Naive thymus-derived CD4-positive, alpha-beta T cell (primary cell): ENCODE measurements around the gene CAPN9. TPM values are rescaled to one million over a fixed set of nuclear protein-coding genes. Genes with fewer than 3 reads are reported as not detected.

ENCODE experiments used
- ATAC-seq: fragments of 150-1000 bp; cut with Tn5 transposase; 2 replicates; pipeline ENCODE4 v1.10.0; 2021; ENCODE audit warnings: mild to moderate bottlenecking, moderate library complexity
- CTCF ChIA-PET: fragments of 350-600 bp; sonication (Branson Sonifier 250); formaldehyde crosslinking; loops from one replicate; lab custom pipeline; 2021; ENCODE audit warnings: antibody characterized with exemption; lab: Charles Lee
- POLR2A ChIA-PET: fragments of 350-600 bp; sonication (Branson Sonifier 250); formaldehyde crosslinking; loops from one replicate; lab custom pipeline; 2021; ENCODE audit warnings: antibody characterized with exemption, inconsistent platforms; lab: Charles Lee
- DNase-seq, 9 donors: peaks; one replicate each; pipeline versions ENCODE4 v3.0.0 to v3.0.0-alpha.2; 2020 to 2022; ENCODE audit warnings: mixed read lengths in 1 of 9
- H3K27ac ChIP-seq: one replicate; pipeline ENCODE4 v1.7.0; 2013; ENCODE audit warnings: mild to moderate bottlenecking, low read depth, low read length, moderate library complexity
- H3K27me3 ChIP-seq, 2 donors: one replicate each; pipeline ENCODE4 v1.7.0; 2013; ENCODE audit warnings: low read length in 2 of 2, mild to moderate bottlenecking in 2 of 2, moderate library complexity in 2 of 2; ENCODE audit not compliant: control insufficient read depth in 2 of 2, insufficient read depth in 2 of 2
- H3K36me3 ChIP-seq, 3 experiments: 1 replicate in 2 of 3; 2 replicates in 1 of 3; pipeline ENCODE4 v1.7.0; 2013; ENCODE audit warnings: low read length in 3 of 3, mild to moderate bottlenecking in 3 of 3, moderate library complexity in 1 of 3; ENCODE audit not compliant: insufficient read depth in 3 of 3, control insufficient read depth in 2 of 3
- H3K4me1 ChIP-seq, 2 donors: one replicate each; pipeline ENCODE4 v1.7.0; 2013; ENCODE audit warnings: low read length in 2 of 2, mild to moderate bottlenecking in 2 of 2, moderate library complexity in 1 of 2; ENCODE audit not compliant: control insufficient read depth in 2 of 2, insufficient read depth in 2 of 2
- H3K4me3 ChIP-seq: 2 replicates; pipeline ENCODE4 v1.7.0; 2013; ENCODE audit warnings: mild to moderate bottlenecking, low read length
- H3K9me3 ChIP-seq, 3 experiments: 1 replicate in 2 of 3; 2 replicates in 1 of 3; pipeline ENCODE4 v1.7.0; 2013; ENCODE audit warnings: low read length in 3 of 3; ENCODE audit not compliant: control insufficient read depth in 2 of 3
- H3K27ac Mint-ChIP-seq, 9 donors: one replicate each; pipeline ENCODE4 v1.8.0; 2020 to 2022; ENCODE audit warnings: mixed read lengths in 9 of 9, mild to moderate bottlenecking in 8 of 9, moderate library complexity in 5 of 9, inconsistent platforms in 2 of 9
- H3K27me3 Mint-ChIP-seq, 5 donors: one replicate each; pipeline ENCODE4 v1.8.0; 2021 to 2022; ENCODE audit warnings: mixed read lengths in 5 of 5, mild to moderate bottlenecking in 1 of 5
- H3K36me3 Mint-ChIP-seq, 5 donors: one replicate each; pipeline ENCODE4 v1.8.0; 2020 to 2022; ENCODE audit warnings: mixed read lengths in 5 of 5, mild to moderate bottlenecking in 3 of 5, inconsistent platforms in 1 of 5
- H3K4me1 Mint-ChIP-seq, 7 donors: one replicate each; pipeline ENCODE4 v1.8.0; 2020 to 2022; ENCODE audit warnings: mixed read lengths in 7 of 7, mild to moderate bottlenecking in 3 of 7, inconsistent platforms in 1 of 7
- H3K4me3 Mint-ChIP-seq, 10 donors: one replicate each; pipeline ENCODE4 v1.8.0; 2020 to 2022; ENCODE audit warnings: mild to moderate bottlenecking in 10 of 10, mixed read lengths in 10 of 10, moderate library complexity in 6 of 10, inconsistent platforms in 2 of 10
- H3K9me3 Mint-ChIP-seq, 11 donors: one replicate each; pipeline ENCODE4 v1.8.0; 2020 to 2022; ENCODE audit warnings: mixed read lengths in 11 of 11, mild to moderate bottlenecking in 4 of 11, inconsistent platforms in 1 of 11, moderate library complexity in 1 of 11
- intact Hi-C, 2 donors: fragments of 100-400 bp; cut with micrococcal nuclease; formaldehyde crosslinking; loops; one replicate each; pipeline ENCODE4 v1.15.1; 2023
- polyA plus RNA-seq, 2 donors: library from polyadenylated mRNA; unstranded; fragments of 300-500 nt; fragmentation: Illumina TruSeq; gene quantifications; one replicate each; pipeline ENCODE4 v1.2.3, GENCODE V29; 2021
- total RNA-seq, 6 experiments: library from RNA in 5 of 6; stranded (reverse) in 5 of 6; gene quantifications; 1 replicate in 5 of 6; 2 replicates in 1 of 6; pipeline ENCODE4 v1.2.3 and lab custom pipeline; 2021 to 2026

The CAPN9 gene
- total and polyA plus RNA-seq, 7 experiments from 2014 or later, result 0.12 TPM; not detected in 6

- no peak overlapping the region for H3K4me3 ChIP-seq
- H3K9me3 Mint-ChIP-seq, result peaks cover 0 to 10% (median 0%) of the 10 kb centered on the region in 11 donors
- H3K27me3 ChIP-seq, result no peaks in the 10 kb centered on the region
- ChIA-PET POLR2A (no interaction called here), CTCF (no interaction called here)
- H3K27ac Mint-ChIP-seq, result no peak overlapping the region
- no peak overlapping the region for H3K27ac ChIP-seq
- DNase-seq, result no peak
- H3K4me3 Mint-ChIP-seq, result no peak overlapping the region
- intact Hi-C loops, result no loop called here
- H3K36me3 Mint-ChIP-seq, result peaks cover 0 to 3% (median 0%) of the 10 kb centered on the region in 5 donors
- H3K9me3 ChIP-seq, result no peaks in the 10 kb centered on the region
- H3K27me3 Mint-ChIP-seq, result peaks cover 9 to 35% (median 28%) of the 10 kb centered on the region in 5 donors
- no peak for ATAC-seq
- H3K4me1 Mint-ChIP-seq, result no peaks in the 10 kb centered on the region
- no peaks in the 10 kb centered on the region for H3K36me3 ChIP-seq
- H3K4me1 ChIP-seq, result no peaks in the 10 kb centered on the region
Observed at GRCh38 chr1:230735447-230735846, 11.7 kb upstream of the CAPN9 start.

GRCh38 chr1:230737622-230738262 lies 9.4 kb upstream of the CAPN9 start:
- no peak overlapping the region for H3K4me3 ChIP-seq
- H3K4me1 Mint-ChIP-seq, result no peaks in the 10 kb centered on the region
- no peaks in the 10 kb centered on the region for H3K9me3 ChIP-seq
- peaks cover 0 to 10% (median 0%) of the 10 kb centered on the region in 11 donors for H3K9me3 Mint-ChIP-seq
- peaks cover 0 to 3% (median 0%) of the 10 kb centered on the region in 5 donors for H3K36me3 Mint-ChIP-seq
- intact Hi-C loops, result no loop called here
- H3K27ac ChIP-seq, result no peak overlapping the region
- no peak overlapping the region for H3K4me3 Mint-ChIP-seq
- H3K27me3 Mint-ChIP-seq, result peaks cover 9 to 38% (median 34%) of the 10 kb centered on the region in 5 donors
- CTCF ChIA-PET, result interaction anchor here (0.6 kb wide), 1 partner anchor 651 kb away, joined by 3 read pairs; no protein-coding TSS in a partner anchor
- no peak for DNase-seq
- no peaks in the 10 kb centered on the region for H3K4me1 ChIP-seq
- no peaks in the 10 kb centered on the region for H3K36me3 ChIP-seq
- ATAC-seq, result no peak
- POLR2A ChIA-PET, result no interaction called here
- H3K27ac Mint-ChIP-seq, result no peak overlapping the region
- H3K27me3 ChIP-seq, result no peaks in the 10 kb centered on the region

- H3K9me3 Mint-ChIP-seq, result peaks cover 0 to 10% (median 0%) of the 10 kb centered on the region in 11 donors
- CTCF ChIA-PET, result no interaction called here
- H3K4me1 ChIP-seq, result no peaks in the 10 kb centered on the region
- no peak overlapping the region for H3K27ac Mint-ChIP-seq
- H3K27ac ChIP-seq, result no peak overlapping the region
- no peaks in the 10 kb centered on the region for H3K9me3 ChIP-seq
- H3K4me1 Mint-ChIP-seq, result no peaks in the 10 kb centered on the region
- peaks cover 9 to 37% (median 34%) of the 10 kb centered on the region in 5 donors for H3K27me3 Mint-ChIP-seq
- POLR2A ChIA-PET, result no interaction called here
- H3K36me3 ChIP-seq, result no peaks in the 10 kb centered on the region
- no peak overlapping the region for H3K4me3 ChIP-seq
- intact Hi-C loops, result no loop called here
- H3K27me3 ChIP-seq, result no peaks in the 10 kb centered on the region
- DNase-seq (no peak), ATAC-seq (no peak)
- no peak overlapping the region for H3K4me3 Mint-ChIP-seq
- H3K36me3 Mint-ChIP-seq, result peaks cover 0 to 3% (median 0%) of the 10 kb centered on the region in 5 donors
Observed at GRCh38 chr1:230739564-230740290, 7.5 kb upstream of the CAPN9 start.

DNA sequence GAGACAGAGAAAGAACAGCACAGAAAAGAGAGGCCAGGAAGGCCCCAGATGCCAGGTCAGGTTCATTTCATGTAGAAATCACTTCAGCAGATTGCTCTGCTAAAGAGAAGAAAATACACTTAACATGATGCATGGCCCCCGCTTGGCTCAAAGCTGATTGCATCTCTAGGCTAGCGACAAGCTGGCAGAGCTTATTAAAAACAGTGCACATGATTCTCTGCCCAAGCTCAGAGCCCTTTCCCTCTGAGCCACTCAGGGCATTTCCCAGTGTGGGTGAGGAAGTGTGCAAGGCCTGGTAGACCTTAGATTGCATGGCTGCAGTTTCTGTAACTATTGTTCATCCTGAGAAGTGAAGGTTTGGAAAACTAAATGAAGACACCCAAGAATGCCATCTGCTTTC lies 3.3 kb upstream of the CAPN9 start:
- H3K27ac ChIP-seq, result no peak overlapping the region
- DNase-seq (no peak), ATAC-seq (no peak)
- Mint-ChIP-seq H3K27ac (no peak overlapping the region), H3K36me3 (no peaks in the 10 kb centered on the region), H3K4me1 (no peaks in the 10 kb centered on the region), H3K4me3 (no peak overlapping the region), H3K9me3 (no peaks in the 10 kb centered on the region), H3K27me3 (peaks cover 6 to 28% (median 17%) of the 10 kb centered on the region in 5 donors)
- no peaks in the 10 kb centered on the region for H3K9me3 ChIP-seq
- no peak overlapping the region for H3K4me3 ChIP-seq
- H3K36me3 ChIP-seq, result no peaks in the 10 kb centered on the region
- no peaks in the 10 kb centered on the region for H3K27me3 ChIP-seq
- ChIA-PET CTCF (no interaction called here), POLR2A (no interaction called here)
- intact Hi-C loops, result loop anchor here in 1 of 2 donors (2.0 kb wide), 1 partner anchor 467 kb away; no protein-coding TSS in a partner anchor
- no peaks in the 10 kb centered on the region for H3K4me1 ChIP-seq

DNA sequence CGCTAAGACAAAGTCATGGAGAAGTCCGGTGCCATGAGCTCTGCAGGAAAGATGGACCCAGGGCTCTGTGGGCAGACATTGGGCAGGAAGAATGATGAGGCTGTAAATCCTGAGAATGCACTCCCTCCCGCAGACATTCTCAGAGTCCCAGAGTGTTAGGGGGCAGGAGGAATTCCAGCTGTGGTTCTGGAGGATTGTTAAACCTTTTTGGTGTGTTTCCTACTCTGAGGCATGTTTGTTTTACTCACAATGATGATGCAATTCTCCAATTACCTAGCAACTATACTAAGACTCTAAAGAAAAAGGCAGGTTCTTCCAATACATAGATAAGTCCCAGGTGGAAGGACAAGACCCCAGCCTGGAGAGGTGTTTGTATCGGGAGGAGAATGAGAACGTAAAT lies 2.8 kb upstream of the CAPN9 start:
- H3K36me3 Mint-ChIP-seq, result no peaks in the 10 kb centered on the region
- H3K27me3 Mint-ChIP-seq, result peaks cover 6 to 27% (median 13%) of the 10 kb centered on the region in 5 donors

DNA sequence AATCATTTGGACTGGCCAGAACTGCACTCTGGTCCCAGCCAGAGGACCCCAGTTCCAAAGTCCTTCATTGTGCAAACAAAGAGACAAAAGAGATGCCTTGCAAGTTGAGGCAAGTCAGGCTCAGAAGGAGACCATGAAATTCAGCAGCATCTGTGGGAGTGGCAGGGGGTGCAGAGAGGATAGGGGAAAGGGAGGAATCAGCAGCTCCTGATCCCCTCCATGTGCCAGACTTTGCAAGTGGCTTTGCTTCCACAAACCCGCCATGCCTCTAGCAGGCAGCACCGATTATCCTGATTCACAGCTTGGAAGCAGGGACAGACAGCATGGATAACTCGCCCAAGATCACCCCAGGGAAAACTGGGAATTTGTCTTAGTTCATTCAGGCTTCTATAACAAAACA lies 2.1 kb upstream of the CAPN9 start:
- Histone ChIP-seq H3K27ac (no peak overlapping the region), H3K36me3 (no peaks in the 10 kb centered on the region), H3K9me3 (no peaks in the 10 kb centered on the region), H3K4me3 (no peak overlapping the region), H3K27me3 (no peaks in the 10 kb centered on the region), H3K4me1 (no peaks in the 10 kb centered on the region)
- peaks cover 4 to 24% (median 10%) of the 10 kb centered on the region in 5 donors for H3K27me3 Mint-ChIP-seq
- H3K27ac Mint-ChIP-seq, result no peak overlapping the region
- intact Hi-C loops, result no loop called here
- no peaks in the 10 kb centered on the region for H3K36me3 Mint-ChIP-seq
- ChIA-PET POLR2A (no interaction called here), CTCF (no interaction called here)
- no peaks in the 10 kb centered on the region for H3K9me3 Mint-ChIP-seq
- H3K4me1 Mint-ChIP-seq, result no peaks in the 10 kb centered on the region
- DNase-seq (no peak), ATAC-seq (no peak)
- H3K4me3 Mint-ChIP-seq, result no peak overlapping the region

More for the DNA sequence above, 2.8 kb upstream of the CAPN9 start:
- CTCF ChIA-PET, result no interaction called here
- DNase-seq, result no peak
- intact Hi-C loops, result no loop called here
- Mint-ChIP-seq H3K4me3 (no peak overlapping the region), H3K9me3 (no peaks in the 10 kb centered on the region), H3K27ac (no peak overlapping the region), H3K4me1 (no peaks in the 10 kb centered on the region)
- Histone ChIP-seq H3K4me3 (no peak overlapping the region), H3K4me1 (no peaks in the 10 kb centered on the region), H3K27me3 (no peaks in the 10 kb centered on the region), H3K9me3 (no peaks in the 10 kb centered on the region), H3K36me3 (no peaks in the 10 kb centered on the region), H3K27ac (no peak overlapping the region)
- POLR2A ChIA-PET, result no interaction called here
- ATAC-seq, result no peak
